ENCODE measurements around the gene FAM151A. TPM values are rescaled to one million over a fixed set of nuclear protein-coding genes. Genes with fewer than 3 reads are reported as not detected.

FAM151A gene
- total RNA-seq, 4 donors from 2014 or later, result 0.34 to 0.82 TPM; not detected in 2

- TF ChIP-seq CTCF (IDR thresholded peaks at IDR 0.05; ENCODE audit: low read depth), result no peak
Measured at GRCh38 chr1:54600947-54601721, 22.2 kb downstream of the FAM151A start.

- TF ChIP-seq CTCF (IDR thresholded peaks at IDR 0.05; ENCODE audit: low read depth), result no peak
Measured at GRCh38 chr1:54599211-54599823, 24.0 kb downstream of the FAM151A start.

GRCh38 chr1:54597455-54598030 is 25.8 kb downstream of the FAM151A start:
- TF ChIP-seq CTCF (IDR thresholded peaks at IDR 0.05; ENCODE audit: low read depth), result no peak

GRCh38 chr1:54596756-54597155 is 26.6 kb downstream of the FAM151A start:
- TF ChIP-seq CTCF (IDR thresholded peaks at IDR 0.05; ENCODE audit: low read depth), result no peak

GRCh38 chr1:54595956-54596498 is 27.3 kb downstream of the FAM151A start:
- TF ChIP-seq CTCF (IDR thresholded peaks at IDR 0.05; ENCODE audit: low read depth), result no peak

GRCh38 chr1:54594463-54594862 is 28.9 kb downstream of the FAM151A start:
- TF ChIP-seq CTCF (IDR thresholded peaks at IDR 0.05; ENCODE audit: low read depth), result no peak

GRCh38 chr1:54593571-54594160 is 29.7 kb downstream of the FAM151A start:
- no peak for TF ChIP-seq CTCF (IDR thresholded peaks at IDR 0.05; ENCODE audit: low read depth)

Measured in subcutaneous adipose tissue (tissue), 4 donors.